Measurements from ENCODE around the gene MAGOHB.

DNA sequence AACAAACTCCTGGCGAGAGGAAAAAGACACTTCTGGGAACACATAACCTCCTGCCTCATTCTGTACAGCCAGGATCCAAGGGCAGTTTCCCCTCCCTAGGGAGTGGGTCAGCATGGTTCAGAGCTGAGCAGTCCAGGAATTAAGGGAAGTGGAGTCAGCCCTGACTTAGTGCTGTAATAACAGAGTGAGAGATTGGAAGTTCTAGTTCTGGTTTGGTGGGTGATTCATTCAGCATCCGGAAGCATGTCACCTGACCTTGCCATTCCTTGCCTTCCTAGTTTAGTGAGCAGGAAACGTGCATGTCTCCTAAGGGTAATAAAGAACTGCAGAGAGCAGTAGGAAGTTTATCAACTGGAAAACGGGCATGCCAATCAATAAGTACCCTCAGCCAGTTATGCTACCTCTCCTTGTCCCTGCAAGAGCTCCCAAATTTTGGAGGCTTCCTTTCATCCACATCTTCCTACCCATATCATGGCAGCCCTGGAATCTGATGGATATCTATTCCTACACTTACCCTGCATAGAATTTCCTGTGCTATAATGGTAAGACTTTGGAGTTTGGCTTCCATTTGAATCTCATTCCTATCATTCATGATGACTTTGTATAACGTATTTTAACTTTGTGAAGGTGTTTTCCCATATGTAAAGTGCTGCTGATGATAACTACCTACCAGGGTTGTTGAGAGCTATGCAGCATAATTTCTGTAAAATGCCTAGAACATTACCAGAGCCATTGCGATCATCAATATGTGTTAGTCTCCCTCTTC lies 28.5 kb upstream of the MAGOHB start:
- TF ChIP-seq EP300 (IDR thresholded peaks at IDR 0.05) (no peak), POLR2A (IDR thresholded peaks at IDR 0.05; ENCODE audit: low read depth) (no peak)
- TF ChIP-seq, protein P1, sequence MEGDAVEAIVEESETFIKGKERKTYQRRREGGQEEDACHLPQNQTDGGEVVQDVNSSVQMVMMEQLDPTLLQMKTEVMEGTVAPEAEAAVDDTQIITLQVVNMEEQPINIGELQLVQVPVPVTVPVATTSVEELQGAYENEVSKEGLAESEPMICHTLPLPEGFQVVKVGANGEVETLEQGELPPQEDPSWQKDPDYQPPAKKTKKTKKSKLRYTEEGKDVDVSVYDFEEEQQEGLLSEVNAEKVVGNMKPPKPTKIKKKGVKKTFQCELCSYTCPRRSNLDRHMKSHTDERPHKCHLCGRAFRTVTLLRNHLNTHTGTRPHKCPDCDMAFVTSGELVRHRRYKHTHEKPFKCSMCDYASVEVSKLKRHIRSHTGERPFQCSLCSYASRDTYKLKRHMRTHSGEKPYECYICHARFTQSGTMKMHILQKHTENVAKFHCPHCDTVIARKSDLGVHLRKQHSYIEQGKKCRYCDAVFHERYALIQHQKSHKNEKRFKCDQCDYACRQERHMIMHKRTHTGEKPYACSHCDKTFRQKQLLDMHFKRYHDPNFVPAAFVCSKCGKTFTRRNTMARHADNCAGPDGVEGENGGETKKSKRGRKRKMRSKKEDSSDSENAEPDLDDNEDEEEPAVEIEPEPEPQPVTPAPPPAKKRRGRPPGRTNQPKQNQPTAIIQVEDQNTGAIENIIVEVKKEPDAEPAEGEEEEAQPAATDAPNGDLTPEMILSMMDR (IDR thresholded peaks at IDR 0.05), result no peak

All from esophagus muscularis mucosa (tissue), 4 donors.